OCI-LY7 (cell line): Measurements from ENCODE around the gene LHFPL2. TPM values are rescaled to one million over a fixed set of nuclear protein-coding genes. Genes with fewer than 3 reads are reported as not detected.

Experiments used
- BruUV-seq: library from RNA; stranded (reverse); fragments of 400-500 nt; replicated peaks from 2 replicates; lab custom pipeline; 2021; lab: Mats Ljungman, UMichigan
- CTCF ChIA-PET: fragments of 300-600 bp; sonication (Branson Sonifier 250); formaldehyde crosslinking; loops from one replicate; lab custom pipeline; 2022; ENCODE audit warnings: antibody characterized with exemption; ENCODE audit not compliant: unreplicated experiment; lab: Charles Lee
- POLR2A ChIA-PET: fragments of 300-600 bp; sonication (Branson Sonifier 250); formaldehyde crosslinking; loops from one replicate; lab custom pipeline; 2022; ENCODE audit warnings: antibody characterized with exemption; lab: Charles Lee
- DNase-seq: peaks from one replicate; pipeline ENCODE4 v3.0.0-alpha.2; 2015; ENCODE audit warnings: low spot score
- H2AFZ ChIP-seq: fragments of 200-600 bp; sonication (generic), shearing (Covaris generic); 2 replicates; pipeline ENCODE4 v1.6.1; 2014; ENCODE audit warnings: mild to moderate bottlenecking, antibody characterized with exemption, low read length, moderate library complexity
- H3K27ac ChIP-seq: fragments of 200-600 bp; sonication (generic); 2 replicates; pipeline ENCODE4 v1.5.1; 2014; ENCODE audit warnings: mixed run types, low read depth, mild to moderate bottlenecking, moderate library complexity, low read length, inconsistent platforms; ENCODE audit not compliant: poor library complexity, severe bottlenecking
- H3K36me3 ChIP-seq: fragments of 200-600 bp; sonication (generic); 2 replicates; pipeline ENCODE4 v1.6.1; 2014; ENCODE audit warnings: mild to moderate bottlenecking, antibody characterized with exemption, low read length, moderate library complexity, mixed read lengths; ENCODE audit not compliant: insufficient read depth
- H3K4me1 ChIP-seq: fragments of 200-600 bp; sonication (generic); 2 replicates; pipeline ENCODE4 v1.5.1; 2014; ENCODE audit warnings: mild to moderate bottlenecking, low read length; ENCODE audit not compliant: insufficient read depth, poor library complexity, severe bottlenecking
- H3K4me2 ChIP-seq: fragments of 200-600 bp; sonication (generic); 2 replicates; pipeline ENCODE4 v1.6.1; 2014; ENCODE audit warnings: mild to moderate bottlenecking, low read length
- H3K4me3 ChIP-seq: fragments of 200-600 bp; sonication (generic); 2 replicates; pipeline ENCODE4 v1.5.1; 2014; ENCODE audit warnings: mild to moderate bottlenecking, low read depth, low read length; ENCODE audit not compliant: poor library complexity, severe bottlenecking
- H3K79me2 ChIP-seq: fragments of 200-600 bp; sonication (generic); 2 replicates; pipeline ENCODE4 v1.6.1; 2016; ENCODE audit warnings: low read depth, mild to moderate bottlenecking, low read length, moderate library complexity, mixed read lengths; ENCODE audit not compliant: insufficient read depth
- H3K9me2 ChIP-seq: fragments of 200-600 bp; sonication (generic); 2 replicates; pipeline ENCODE4 v1.6.1; 2016; ENCODE audit warnings: mild to moderate bottlenecking, low read length, mixed read lengths; ENCODE audit not compliant: insufficient read depth
- H3K9me3 ChIP-seq: fragments of 200-600 bp; sonication (generic); 2 replicates; pipeline ENCODE4 v1.6.1; 2014; ENCODE audit warnings: mild to moderate bottlenecking, mixed run types, low read length, mixed read lengths
- H4K20me1 ChIP-seq: fragments of 200-600 bp; sonication (generic); 2 replicates; pipeline ENCODE4 v1.6.1; 2014; ENCODE audit warnings: mild to moderate bottlenecking, antibody characterized with exemption, low read length, moderate library complexity, mixed read lengths; ENCODE audit not compliant: insufficient read depth
- CTCF ChIP-seq: fragments of 200-600 bp; sonication (generic); conservative IDR thresholded peaks from 2 replicates; pipeline ENCODE4 v1.5.1; 2014; ENCODE audit warnings: mild to moderate bottlenecking, antibody characterized with exemption, low read length, moderate library complexity, mixed read lengths
- EZH2phosphoT487 ChIP-seq: fragments of 200-600 bp; sonication (generic); IDR thresholded peaks from 2 replicates; pipeline ENCODE4 v1.6.1; 2018; ENCODE audit warnings: low read depth, borderline replicate concordance, mild to moderate bottlenecking, mixed run types, antibody characterized with exemption, low read length, moderate library complexity, mixed read lengths
- intact Hi-C: fragments of 100-400 bp; cut with micrococcal nuclease; formaldehyde crosslinking; loops from one replicate; pipeline ENCODE4 v1.10.0; 2022; ENCODE audit not compliant: unreplicated experiment
- total RNA-seq, 2 experiments: library from RNA; depleted of rRNA in 1 of 2; stranded (reverse); fragments of >200 nt in 1 of 2; shearing (Covaris generic) in 1 of 2; gene quantifications; 2 replicates each; pipeline ENCODE4 v1.2.3, GENCODE V29; 2014 to 2022

LHFPL2 gene
- total RNA-seq, 2 experiments from 2014 or later: 12.2 to 24.0 TPM

GRCh38 chr5:78671609-78672008, 23.0 kb upstream of the LHFPL2 start:
- H2AFZ ChIP-seq: no peak overlapping the region
- H3K27ac ChIP-seq: no peak overlapping the region
- ChIA-PET CTCF (no interaction called here), POLR2A (interaction anchor here (0.6 to 1.1 kb wide), 4 partner anchors 10 to 125 kb away, joined by 3 to 5 read pairs (median 3); no protein-coding TSS in a partner anchor)
- no peaks in the 10 kb centered on the region for H3K9me2 ChIP-seq
- TF ChIP-seq CTCF: no peak
- no peak for TF ChIP-seq EZH2phosphoT487
- H3K4me3 ChIP-seq: no peak overlapping the region
- H3K9me3 ChIP-seq: no peaks in the 10 kb centered on the region
- intact Hi-C loops: no loop called here
- H4K20me1 ChIP-seq: no peaks in the 10 kb centered on the region
- H3K36me3 ChIP-seq: peaks cover 9% of the 10 kb centered on the region
- H3K4me1 ChIP-seq: peaks cover 21% of the 10 kb centered on the region
- H3K4me2 ChIP-seq: no peak overlapping the region
- no peaks in the 10 kb centered on the region for H3K79me2 ChIP-seq
- no peak for DNase-seq
- no TSS peak for BruUV-seq

GRCh38 chr5:78670701-78671269, 22.2 kb upstream of the LHFPL2 start:
- H3K27ac ChIP-seq: no peak overlapping the region
- POLR2A ChIA-PET: interaction anchor here (0.6 to 1.6 kb wide), 4 partner anchors 10 to 124 kb away, joined by 3 to 6 read pairs (median 3); no protein-coding TSS in a partner anchor
- DNase-seq: no peak
- peaks cover 6% of the 10 kb centered on the region for H3K36me3 ChIP-seq
- no peaks in the 10 kb centered on the region for H3K79me2 ChIP-seq
- TF ChIP-seq CTCF (no peak), EZH2phosphoT487 (no peak)
- CTCF ChIA-PET: no interaction called here
- no TSS peak for BruUV-seq
- no peaks in the 10 kb centered on the region for H3K9me2 ChIP-seq
- H3K4me1 ChIP-seq: peaks cover 30% of the 10 kb centered on the region
- intact Hi-C loops: no loop called here
- no peaks in the 10 kb centered on the region for H4K20me1 ChIP-seq
- H2AFZ ChIP-seq: no peak overlapping the region
- no peaks in the 10 kb centered on the region for H3K9me3 ChIP-seq
- no peak overlapping the region for H3K4me3 ChIP-seq
- no peak overlapping the region for H3K4me2 ChIP-seq

DNA sequence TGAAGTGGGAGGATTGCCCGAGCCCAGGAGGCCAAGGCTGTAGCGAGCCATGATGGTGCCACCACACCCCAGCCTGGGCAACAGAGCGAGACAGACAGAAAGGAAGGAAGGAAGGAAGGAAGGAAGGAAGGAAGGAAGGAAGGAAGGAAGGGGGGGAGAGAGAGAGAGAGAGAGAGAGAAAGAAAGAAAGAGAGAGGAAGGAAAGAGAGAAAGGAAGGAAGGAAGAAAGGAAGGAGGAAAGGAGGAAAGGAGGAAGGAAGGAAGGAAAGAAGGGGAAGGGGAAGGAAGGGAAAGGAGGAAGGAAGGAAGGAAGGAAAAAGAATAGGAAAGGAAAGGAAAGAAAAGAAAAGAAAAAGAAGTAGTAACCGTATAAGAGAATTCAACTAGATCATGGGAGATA, 20.8 kb upstream of the LHFPL2 start:
- no peak overlapping the region for H3K4me2 ChIP-seq
- H3K36me3 ChIP-seq: no peaks in the 10 kb centered on the region
- H2AFZ ChIP-seq: no peak overlapping the region
- TF ChIP-seq CTCF (no peak), EZH2phosphoT487 (no peak)
- intact Hi-C loops: no loop called here
- peaks cover 36% of the 10 kb centered on the region for H3K4me1 ChIP-seq
- H3K27ac ChIP-seq: no peak overlapping the region
- H3K9me3 ChIP-seq: no peaks in the 10 kb centered on the region
- DNase-seq: no peak
- no TSS peak for BruUV-seq
- H3K9me2 ChIP-seq: no peaks in the 10 kb centered on the region
- CTCF ChIA-PET: no interaction called here
- POLR2A ChIA-PET: no interaction called here
- H4K20me1 ChIP-seq: no peaks in the 10 kb centered on the region
- H3K4me3 ChIP-seq: no peak overlapping the region
- H3K79me2 ChIP-seq: no peaks in the 10 kb centered on the region
